Chondrocyte (in vitro differentiated cells): ENCODE results near the gene KCTD7. TPM values are rescaled to one million over a fixed set of nuclear protein-coding genes. Genes with fewer than 3 reads are reported as not detected.

ENCODE experiments used
- DNase-seq: peaks from one replicate; pipeline ENCODE4 v3.0.0; 2021; ENCODE audit warnings: mixed read lengths, low spot score
- H3K27ac Mint-ChIP-seq: one replicate; pipeline ENCODE4 v1.8.0; 2021; ENCODE audit warnings: mild to moderate bottlenecking, moderate library complexity, mixed read lengths; ENCODE audit not compliant: unreplicated experiment
- H3K27me3 Mint-ChIP-seq: 2 replicates; pipeline ENCODE4 v1.8.0; 2021; ENCODE audit warnings: low read depth, mixed read lengths
- H3K36me3 Mint-ChIP-seq: 2 replicates; pipeline ENCODE4 v1.8.0; 2021; ENCODE audit warnings: low read depth, mixed read lengths
- H3K4me1 Mint-ChIP-seq: 2 replicates; pipeline ENCODE4 v1.8.0; 2021; ENCODE audit warnings: low read depth, mild to moderate bottlenecking, mixed read lengths
- H3K4me3 Mint-ChIP-seq: one replicate; pipeline ENCODE4 v1.8.0; 2021; ENCODE audit warnings: mild to moderate bottlenecking, moderate library complexity, mixed read lengths; ENCODE audit not compliant: unreplicated experiment
- H3K9me3 Mint-ChIP-seq: 2 replicates; pipeline ENCODE4 v1.8.0; 2021; ENCODE audit warnings: low read depth, mixed read lengths
- CTCF ChIP-seq: fragments of 200-600 bp; sonication (generic); IDR thresholded peaks from 2 replicates; pipeline ENCODE4 v1.5.0; 2021; ENCODE audit warnings: antibody characterized with exemption, mild to moderate bottlenecking, moderate library complexity
- total RNA-seq: library from RNA; stranded (reverse); gene quantifications from 3 replicates; pipeline ENCODE4 v1.2.1, GENCODE V29; 2021

KCTD7 gene
- total RNA-seq, 1 donor from 2014 or later: 16.4 TPM

GRCh38 chr7:66626331-66626934, 2.2 kb upstream of the KCTD7 start:
- Mint-ChIP-seq H3K27me3 (no peaks in the 10 kb centered on the region), H3K27ac (no peak overlapping the region), H3K9me3 (no peaks in the 10 kb centered on the region), H3K4me3 (no peak overlapping the region), H3K36me3 (no peaks in the 10 kb centered on the region), H3K4me1 (peaks cover 21% of the 10 kb centered on the region)
- DNase-seq: no peak
- no peak for TF ChIP-seq CTCF

- H3K4me3 Mint-ChIP-seq: peak overlapping the region; percentile 17
- peaks cover 2% of the 10 kb centered on the region for H3K36me3 Mint-ChIP-seq
- DNase-seq: no peak
- TF ChIP-seq CTCF: no peak
- H3K27me3 Mint-ChIP-seq: no peaks in the 10 kb centered on the region
- peaks cover 21% of the 10 kb centered on the region for H3K4me1 Mint-ChIP-seq
- H3K27ac Mint-ChIP-seq: peak overlapping the region; percentile 45
- no peaks in the 10 kb centered on the region for H3K9me3 Mint-ChIP-seq
Observed at GRCh38 chr7:66627151-66627681, 1.5 kb upstream of the KCTD7 start.

GRCh38 chr7:66627881-66628360, 760 bp upstream of the KCTD7 start:
- Mint-ChIP-seq H3K9me3 (no peaks in the 10 kb centered on the region), H3K4me1 (peaks cover 21% of the 10 kb centered on the region), H3K27me3 (no peaks in the 10 kb centered on the region), H3K36me3 (peaks cover 3% of the 10 kb centered on the region), H3K27ac (peak overlapping the region; percentile 98), H3K4me3 (peak overlapping the region; percentile 84)
- TF ChIP-seq CTCF: no peak
- no peak for DNase-seq

GRCh38 chr7:66629222-66630062, 761 bp downstream of the KCTD7 start:
- H3K27me3 Mint-ChIP-seq: no peaks in the 10 kb centered on the region
- peaks cover 10% of the 10 kb centered on the region for H3K36me3 Mint-ChIP-seq
- no peak for DNase-seq
- peaks cover 23% of the 10 kb centered on the region for H3K4me1 Mint-ChIP-seq
- no peaks in the 10 kb centered on the region for H3K9me3 Mint-ChIP-seq
- H3K27ac Mint-ChIP-seq: peak overlapping the region; percentile 95
- peak overlapping the region; percentile 76 for H3K4me3 Mint-ChIP-seq
- TF ChIP-seq CTCF: no peak

- peak overlapping the region; percentile 10 for H3K27ac Mint-ChIP-seq
- no peak for TF ChIP-seq CTCF
- no peaks in the 10 kb centered on the region for H3K9me3 Mint-ChIP-seq
- H3K4me3 Mint-ChIP-seq: no peak overlapping the region
- H3K27me3 Mint-ChIP-seq: no peaks in the 10 kb centered on the region
- DNase-seq: no peak
- H3K4me1 Mint-ChIP-seq: peaks cover 23% of the 10 kb centered on the region
- peaks cover 11% of the 10 kb centered on the region for H3K36me3 Mint-ChIP-seq
Observed at GRCh38 chr7:66630531-66630930, 1.9 kb downstream of the KCTD7 start.
